Stimulated activated CD4-positive, alpha-beta T cell treated with anti-CD3 and anti-CD28 coated beads, TNF-alpha, amount 100 ng/mL, for 4 hours (primary cell): ENCODE results near the gene C6orf120.
"Not testable (repeated sequence)": the region's sequence is repeated elsewhere in the genome, so short reads cannot be mapped to it uniquely, and the experiment has no call there.

ENCODE experiments used
- DNase-seq, 3 experiments: peaks; one replicate each; pipeline ENCODE4 v3.0.0-alpha.2; 2020; ENCODE audit warnings: low read depth in 3 of 3

The C6orf120 gene

GRCh38 chr6:169684056-169684455 lies 17.9 kb upstream of the C6orf120 start:
- no peak for DNase-seq

- DNase-seq = no peak
Measured at GRCh38 chr6:169685860-169686259, 16.1 kb upstream of the C6orf120 start.

- no peak for DNase-seq
Measured at GRCh38 chr6:169689287-169689686, 12.6 kb upstream of the C6orf120 start.

DNA sequence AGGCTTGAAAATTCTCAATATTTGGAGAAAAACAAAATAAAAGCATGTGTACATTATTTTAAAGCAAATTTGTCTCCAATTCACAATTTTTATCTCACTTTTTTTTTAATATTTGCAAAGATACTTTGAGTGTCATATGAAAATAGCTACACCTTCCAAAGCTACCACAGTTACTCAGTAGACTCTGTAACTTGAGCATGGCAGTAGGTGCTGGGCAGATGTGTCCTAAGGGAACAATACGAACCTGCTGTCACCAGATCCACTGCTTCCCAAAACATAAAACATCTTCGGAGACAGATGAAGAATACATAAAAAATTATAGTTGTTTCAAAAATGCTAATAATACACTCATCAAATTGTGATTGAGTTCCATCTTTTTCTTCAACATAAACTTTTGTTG lies 10.7 kb upstream of the C6orf120 start:
- DNase-seq = no peak

DNA sequence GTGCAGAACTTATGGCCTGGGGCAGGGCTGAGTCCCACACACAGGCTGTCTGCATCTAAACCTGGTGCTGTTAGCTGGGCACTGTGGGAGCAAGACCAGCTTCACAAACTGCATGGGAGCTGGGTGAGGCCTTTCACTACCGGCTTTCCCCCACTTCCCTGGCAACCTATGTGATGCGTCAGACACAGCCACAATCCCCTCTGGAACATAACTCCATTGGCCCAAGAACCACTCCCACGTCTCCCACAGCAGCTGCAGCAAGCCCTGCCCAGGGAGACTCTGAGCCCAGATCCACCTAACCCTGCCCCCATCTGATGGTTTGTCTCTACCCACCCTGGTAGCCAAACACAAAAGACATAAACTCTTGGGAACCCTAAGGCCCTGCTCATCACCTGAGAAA lies 9.4 kb upstream of the C6orf120 start:
- DNase-seq = no peak

- no peak for DNase-seq
Measured at GRCh38 chr6:169695131-169695530, 6.8 kb upstream of the C6orf120 start.

DNA sequence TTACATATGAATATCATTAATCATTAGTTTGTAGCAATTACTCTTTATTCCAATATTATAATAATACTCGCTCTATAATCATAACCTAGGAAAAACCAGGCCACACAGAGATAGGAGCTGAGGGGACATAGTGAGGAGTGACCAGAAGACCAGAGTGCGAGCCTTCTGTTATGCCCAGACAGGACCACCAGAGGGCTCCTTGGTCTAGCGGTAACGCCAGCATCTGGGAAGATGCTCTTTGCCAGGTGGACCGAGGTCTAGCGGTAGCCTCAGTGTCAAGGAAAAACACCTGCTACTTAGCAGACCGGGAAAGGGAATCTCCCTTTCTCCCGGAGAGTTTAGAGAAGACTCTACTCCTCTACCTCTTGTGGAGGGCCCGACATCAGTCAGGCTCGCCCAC lies 4.8 kb upstream of the C6orf120 start:
- DNase-seq = not testable (repeated sequence)

DNA sequence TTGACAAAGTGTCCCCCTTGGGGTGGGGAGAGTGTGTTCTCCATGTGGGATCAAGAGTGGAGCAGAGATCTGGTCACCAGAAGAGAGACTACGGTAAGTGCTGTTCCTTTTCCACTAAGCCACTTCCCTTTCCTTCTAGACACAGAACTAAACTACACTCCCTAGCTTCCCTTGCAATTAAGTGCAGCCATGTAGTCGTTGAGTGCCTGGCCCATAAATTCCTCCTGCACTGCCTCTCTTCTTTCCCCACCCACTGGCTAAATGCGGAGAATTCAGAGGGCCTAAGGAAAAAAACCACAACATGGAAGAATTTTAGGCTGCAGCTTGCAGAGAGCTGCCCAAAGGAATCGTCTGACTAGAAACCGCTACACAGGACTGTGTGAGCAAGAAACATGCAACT lies 1.6 kb upstream of the C6orf120 start:
- DNase-seq = no peak

DNA sequence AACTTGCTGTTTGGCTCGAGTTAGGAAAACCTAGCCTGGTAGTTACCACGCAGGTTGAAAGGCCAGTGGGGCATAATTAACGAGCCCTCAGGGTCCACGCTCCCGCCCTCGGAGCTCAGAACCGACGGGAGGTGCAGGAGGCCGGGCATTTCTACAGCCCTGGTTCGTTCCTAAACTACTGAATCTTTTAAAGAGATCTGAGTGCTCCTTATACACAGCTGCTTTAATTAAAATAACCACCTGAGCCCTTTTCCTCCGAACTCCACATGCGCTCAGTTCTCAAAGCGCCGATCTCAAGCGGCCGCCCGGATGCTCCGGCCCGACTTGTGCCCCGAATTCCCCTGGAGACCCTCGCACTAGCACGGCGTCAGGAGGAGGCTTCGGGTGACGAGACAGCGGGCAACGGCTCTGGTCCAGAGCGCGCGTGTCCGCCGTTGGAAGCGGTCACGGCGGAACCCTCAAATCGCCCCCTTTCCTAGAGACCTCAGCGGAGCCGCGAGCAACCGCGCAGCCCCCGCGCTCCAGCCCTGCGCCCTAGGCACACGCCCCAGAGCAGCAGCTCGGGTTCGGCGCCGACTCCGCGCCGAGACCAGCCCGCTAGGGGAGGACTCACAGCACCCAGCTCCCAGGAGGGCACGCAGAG lies 494 bp upstream of the C6orf120 start:
- DNase-seq = no peak

- no peak for DNase-seq
Measured at GRCh38 chr6:169702840-169703246, 917 bp downstream of the C6orf120 start.

- DNase-seq = no peak
Measured at GRCh38 chr6:169707772-169708171, 5.8 kb downstream of the C6orf120 start.

DNA sequence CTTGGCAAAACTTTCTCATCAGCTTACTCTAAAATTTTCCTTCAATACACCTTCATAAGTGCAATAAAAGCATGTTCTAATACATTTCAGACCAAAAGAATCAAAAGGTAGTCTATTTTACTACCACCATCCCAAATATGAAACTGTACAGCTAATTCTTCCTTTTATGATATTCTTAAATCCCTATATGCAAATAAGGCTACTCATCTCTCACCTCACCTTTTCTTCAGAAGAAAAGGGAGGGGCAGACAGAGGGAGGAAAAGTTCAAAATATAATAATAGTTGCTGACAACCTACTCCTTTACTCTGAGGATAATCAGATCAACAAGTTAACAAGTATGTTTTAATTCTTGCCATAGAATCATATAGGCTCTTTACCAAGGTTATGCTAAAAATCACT lies 7.4 kb downstream of the C6orf120 start:
- DNase-seq = no peak

DNA sequence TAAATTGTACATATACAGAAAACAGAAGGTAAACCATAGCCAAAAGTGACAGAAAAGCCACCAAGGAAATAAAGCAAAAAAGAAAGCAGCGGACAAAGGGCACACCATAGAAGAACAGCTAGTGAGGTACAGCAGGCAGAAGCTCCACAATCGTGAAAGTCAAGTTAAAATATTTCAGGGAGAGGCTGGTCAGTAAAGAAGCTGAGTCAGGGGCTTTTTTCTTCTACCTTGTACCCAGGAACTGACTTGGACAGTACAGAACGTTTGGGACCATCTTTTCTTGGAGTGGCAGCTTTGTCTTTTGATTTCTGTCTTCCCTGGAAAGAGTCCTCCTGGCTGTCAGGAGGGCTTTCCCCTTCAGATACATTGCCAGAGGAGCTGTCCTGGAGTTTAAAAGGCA lies 8.1 kb downstream of the C6orf120 start:
- no peak for DNase-seq

GRCh38 chr6:169714178-169714577 lies 12.3 kb downstream of the C6orf120 start:
- DNase-seq = no peak

DNA sequence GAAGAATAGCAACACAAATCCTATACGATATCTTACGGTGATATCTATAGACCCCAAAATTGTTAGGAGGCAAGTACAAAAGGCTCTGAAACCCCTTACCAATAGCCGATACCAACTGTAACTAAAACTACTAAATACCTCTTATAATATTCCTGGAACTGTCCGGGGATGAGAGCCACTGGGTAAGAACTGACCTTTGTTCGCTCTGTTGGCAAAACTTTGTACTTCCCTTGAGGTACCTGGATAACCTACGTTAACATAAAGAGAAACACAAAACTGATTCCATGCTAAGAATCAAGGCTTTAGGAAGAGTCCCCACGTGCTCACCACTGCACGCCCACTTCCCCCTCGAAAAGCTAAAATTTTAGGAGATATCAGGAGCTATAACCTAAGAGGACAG lies 12.7 kb downstream of the C6orf120 start:
- DNase-seq = no peak

DNA sequence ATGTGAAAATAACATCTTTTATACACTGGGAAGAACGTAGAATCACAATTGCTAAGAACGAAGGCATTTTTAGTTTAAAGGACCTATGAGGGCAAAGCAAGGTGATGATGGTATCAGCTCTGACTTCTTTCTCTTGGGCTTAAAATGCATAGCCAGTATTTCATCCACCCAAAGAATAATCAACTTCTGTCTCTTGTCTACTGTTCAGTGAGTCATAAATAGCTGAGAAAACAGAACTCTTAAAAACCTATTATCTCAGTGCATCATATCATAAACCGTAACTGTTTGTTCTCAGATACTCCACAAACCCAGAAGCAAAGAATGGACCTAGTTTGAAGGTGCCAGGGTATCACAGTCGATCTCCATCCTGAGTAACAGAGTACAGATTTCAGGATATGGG lies 17.2 kb downstream of the C6orf120 start:
- no peak for DNase-seq

DNA sequence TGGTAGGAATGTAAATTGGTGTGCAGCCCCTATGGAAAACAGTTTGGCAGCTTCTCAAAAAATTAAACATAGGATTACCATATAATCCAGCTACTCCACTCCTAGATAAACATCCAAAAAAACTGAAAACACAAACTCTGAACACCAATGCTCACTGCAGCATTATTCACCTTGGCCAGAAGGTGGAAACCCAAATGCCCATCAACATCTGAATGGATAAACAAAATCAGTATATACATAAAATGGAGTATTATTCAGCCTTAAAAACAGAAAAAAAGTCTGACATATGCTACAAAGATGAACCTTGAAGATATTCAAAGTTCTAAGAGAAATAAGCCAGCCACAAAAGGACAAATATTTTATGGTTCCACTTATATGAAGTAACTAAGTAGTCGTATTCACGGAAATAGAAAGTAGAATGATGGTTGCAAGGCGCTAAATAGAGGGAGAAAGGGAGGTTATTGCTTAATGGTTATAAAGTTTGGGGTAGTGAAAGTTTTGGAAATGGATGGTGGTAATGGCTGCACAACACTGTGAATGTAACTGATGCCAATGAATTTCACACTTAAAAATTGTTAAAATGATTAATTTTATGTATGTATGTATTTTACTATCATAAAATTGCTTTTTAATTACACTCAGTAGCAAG lies 18.4 kb downstream of the C6orf120 start:
- DNase-seq = no peak

DNA sequence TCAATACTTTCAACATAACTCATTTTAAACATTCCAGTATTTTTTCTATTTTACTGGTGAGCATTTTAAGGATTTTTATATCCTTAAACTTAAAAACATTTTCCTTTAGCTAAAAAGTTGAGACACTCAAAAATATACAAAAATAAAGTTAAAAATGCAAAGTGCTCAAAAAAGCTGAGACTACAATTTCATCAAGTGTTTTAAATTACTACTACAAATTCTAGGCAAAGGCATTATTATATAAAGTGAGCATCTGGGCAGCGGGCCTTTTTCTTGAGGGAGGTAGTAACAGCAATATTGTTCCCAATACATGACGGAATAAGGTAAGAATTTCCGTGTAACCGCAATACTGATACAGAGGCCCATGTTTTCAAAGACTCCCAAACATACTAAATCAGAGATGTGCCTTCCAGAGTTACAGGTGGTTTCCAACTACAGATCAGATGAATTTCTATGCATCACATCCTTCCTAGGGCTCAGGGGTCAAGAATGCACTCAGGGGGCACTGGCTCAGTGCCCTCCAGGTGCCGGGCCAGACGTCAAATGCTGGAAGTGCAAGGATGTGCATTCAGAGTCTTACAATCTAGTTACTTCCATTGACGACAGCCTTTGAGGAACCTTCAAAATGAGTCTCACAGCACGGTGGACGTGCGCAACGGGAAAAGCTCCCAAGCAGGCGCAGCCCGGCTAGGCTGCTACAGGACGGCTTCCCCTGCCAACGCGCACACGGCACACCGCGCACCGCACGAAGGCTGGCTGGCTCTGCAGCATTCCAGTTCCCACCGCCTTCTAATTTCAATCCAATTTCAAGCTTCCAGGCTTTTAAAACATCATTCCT lies 20.7 kb downstream of the C6orf120 start:
- DNase-seq = no peak

- DNase-seq = peak; percentile 47 to 53 (median 47)
Measured at GRCh38 chr6:169723200-169723909, 21.4 kb downstream of the C6orf120 start.

GRCh38 chr6:169723991-169724493 lies 22.1 kb downstream of the C6orf120 start:
- DNase-seq = peak; percentile 9 to 35 (median 14)

GRCh38 chr6:169724494-169725124 lies 22.7 kb downstream of the C6orf120 start, which contains the start of gene PHF10:
Gene PHF10, minus strand, starts transcription at chr6:169724500. Its CDS starts 569 bp downstream, at chr6:169723931.
- DNase-seq = peak; percentile 53 to 71 (median 66)
